ENCODE measurements around the gene STX19. TPM values are rescaled to one million over a fixed set of nuclear protein-coding genes. Genes with fewer than 3 reads are reported as not detected.
A peak's percentile ranks its signal among the peaks of the same experiment; 100 is the strongest.

The STX19 gene
- total and polyA plus RNA-seq, 2 of the 13 experiments (the other 11 are each of a cell fraction or from before 2014, with no cell fraction given): not detected

- TF ChIP-seq ARID4A (CRISPR knock-in tag; IDR thresholded peaks at IDR 0.05; ENCODE audit: borderline replicate concordance) (peak; percentile 97), NFYC (CRISPR knock-in tag; IDR thresholded peaks at IDR 0.05) (peak; percentile 95), ADNP (CRISPR knock-in tag; IDR thresholded peaks at IDR 0.05) (no peak), ZNF614 (CRISPR knock-in tag; IDR thresholded peaks at IDR 0.05; ENCODE audit: borderline replicate concordance) (peak; percentile 45; the same call in 1 of the 2 replicates), ARID3A (IDR thresholded peaks at IDR 0.05; ENCODE audit: low read depth, low read length) (no peak), NFE2L1 (CRISPR knock-in tag; IDR thresholded peaks at IDR 0.05; ENCODE audit: borderline replicate concordance) (no peak), ATM (IDR thresholded peaks at IDR 0.05; ENCODE audit: borderline replicate concordance) (no peak), TRIM22 (IDR thresholded peaks at IDR 0.05) (no peak), NFRKB (IDR thresholded peaks at IDR 0.05) (no peak), ZSCAN5A (CRISPR knock-in tag; IDR thresholded peaks at IDR 0.05; ENCODE audit: borderline replicate concordance) (0 out of 2 replicates have a peak, but pooled peaks have one; percentile 32), RBM22 (optimal IDR thresholded peaks at IDR 0.05; ENCODE audit: low read length) (peak; percentile 63), PRDM10 (CRISPR knock-in tag; IDR thresholded peaks at IDR 0.05; ENCODE audit: low read depth) (peak; percentile 64), CENPX (CRISPR knock-in tag; IDR thresholded peaks at IDR 0.05) (no peak), CBX5 (CRISPR knock-in tag; IDR thresholded peaks at IDR 0.05; ENCODE audit: borderline replicate concordance) (no peak)
Observed at GRCh38 chr3:93979850-93980676, 48.3 kb downstream of the STX19 start, which contains the start of gene ARL13B (continued).
